ENCODE measurements around the gene SDHA. TPM values are rescaled to one million over a fixed set of nuclear protein-coding genes. Genes with fewer than 3 reads are reported as not detected.
"Not testable (repeated sequence)": the region's sequence is repeated elsewhere in the genome, so short reads cannot be mapped to it uniquely, and the experiment has no call there.

Gene SDHA
- total and polyA plus RNA-seq, 2 donors from 2014 or later: 135 to 256 TPM

DNA sequence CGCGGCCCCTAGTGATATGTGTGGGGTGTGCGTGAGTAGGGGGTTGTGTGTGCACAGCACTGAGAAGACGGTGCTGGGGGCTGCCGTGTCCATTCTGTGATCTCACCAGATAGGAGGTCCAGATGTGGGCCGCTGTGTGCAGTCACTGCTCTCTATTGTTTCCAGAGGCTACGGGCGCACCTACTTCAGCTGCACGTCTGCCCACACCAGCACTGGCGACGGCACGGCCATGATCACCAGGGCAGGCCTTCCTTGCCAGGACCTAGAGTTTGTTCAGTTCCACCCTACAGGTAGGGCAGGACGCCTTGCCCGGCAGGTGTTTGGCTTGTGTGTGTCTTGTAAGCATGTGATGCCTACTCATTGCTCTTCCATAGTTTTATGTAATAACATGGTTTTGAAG lies 12.6 kb downstream of the SDHA start:
- H3K4me3 ChIP-seq (ENCODE audit: low read length in 3 of 3): no peak overlapping the region
- FAIRE-seq (no peak), DNase-seq (no peak)
- H3K9me3 ChIP-seq (ENCODE audit: control insufficient read depth in 2 of 3, insufficient read depth in 1 of 3, low read length in 3 of 3): no peaks in the 10 kb centered on the region
- H3K4me1 ChIP-seq (ENCODE audit: control insufficient read depth in 2 of 3, insufficient read depth in 2 of 3, low read depth in 1 of 3, low read length in 3 of 3): no peaks in the 10 kb centered on the region
- no peaks in the 10 kb centered on the region for H3K27me3 ChIP-seq (ENCODE audit: control insufficient read depth, insufficient read depth, low read length)
- intact Hi-C loops (cut with DNase I): no loop called here
- H3K27ac ChIP-seq (ENCODE audit: low read depth in 2 of 2, low read length in 2 of 2): no peak overlapping the region
- no peak overlapping the region for H3K9ac ChIP-seq (ENCODE audit: low read length in 3 of 3)
- TF ChIP-seq, protein P1, sequence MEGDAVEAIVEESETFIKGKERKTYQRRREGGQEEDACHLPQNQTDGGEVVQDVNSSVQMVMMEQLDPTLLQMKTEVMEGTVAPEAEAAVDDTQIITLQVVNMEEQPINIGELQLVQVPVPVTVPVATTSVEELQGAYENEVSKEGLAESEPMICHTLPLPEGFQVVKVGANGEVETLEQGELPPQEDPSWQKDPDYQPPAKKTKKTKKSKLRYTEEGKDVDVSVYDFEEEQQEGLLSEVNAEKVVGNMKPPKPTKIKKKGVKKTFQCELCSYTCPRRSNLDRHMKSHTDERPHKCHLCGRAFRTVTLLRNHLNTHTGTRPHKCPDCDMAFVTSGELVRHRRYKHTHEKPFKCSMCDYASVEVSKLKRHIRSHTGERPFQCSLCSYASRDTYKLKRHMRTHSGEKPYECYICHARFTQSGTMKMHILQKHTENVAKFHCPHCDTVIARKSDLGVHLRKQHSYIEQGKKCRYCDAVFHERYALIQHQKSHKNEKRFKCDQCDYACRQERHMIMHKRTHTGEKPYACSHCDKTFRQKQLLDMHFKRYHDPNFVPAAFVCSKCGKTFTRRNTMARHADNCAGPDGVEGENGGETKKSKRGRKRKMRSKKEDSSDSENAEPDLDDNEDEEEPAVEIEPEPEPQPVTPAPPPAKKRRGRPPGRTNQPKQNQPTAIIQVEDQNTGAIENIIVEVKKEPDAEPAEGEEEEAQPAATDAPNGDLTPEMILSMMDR (IDR thresholded peaks at IDR 0.05; ENCODE audit: borderline replicate concordance, extremely low read depth, insufficient read depth): no peak
- H3K36me3 ChIP-seq (ENCODE audit: control insufficient read depth in 2 of 3, insufficient read depth in 3 of 3, low read length in 3 of 3): peaks cover 16 to 50% (median 40%) of the 10 kb centered on the region in 3 donors

DNA sequence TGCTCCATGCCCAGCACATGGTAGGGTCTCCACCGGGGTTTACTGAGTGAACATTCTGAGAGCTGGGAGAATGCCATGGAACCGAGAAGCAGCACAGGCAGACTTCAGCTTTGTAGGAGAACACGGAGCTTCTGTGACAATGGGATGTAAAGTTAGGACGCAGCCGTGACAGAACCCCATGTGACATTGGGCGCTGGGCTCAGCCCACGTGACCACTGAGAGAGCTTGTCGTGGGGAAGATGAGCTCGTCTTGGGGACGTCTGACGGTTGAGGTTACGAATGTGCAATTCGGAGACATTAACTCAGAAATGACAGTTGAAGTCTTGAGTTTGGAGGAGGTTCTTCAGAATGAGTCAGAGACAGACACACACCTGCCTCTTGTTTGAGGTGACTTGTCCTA lies 13.5 kb downstream of the SDHA start:
- H3K27ac ChIP-seq (ENCODE audit: low read depth in 2 of 2, low read length in 2 of 2): no peak overlapping the region
- DNase-seq: no peak
- H3K27me3 ChIP-seq (ENCODE audit: control insufficient read depth, insufficient read depth, low read length): no peaks in the 10 kb centered on the region
- peaks cover 14 to 44% (median 37%) of the 10 kb centered on the region in 3 donors for H3K36me3 ChIP-seq (ENCODE audit: control insufficient read depth in 2 of 3, insufficient read depth in 3 of 3, low read length in 3 of 3)
- H3K9ac ChIP-seq (ENCODE audit: low read length in 3 of 3): no peak overlapping the region
- H3K9me3 ChIP-seq (ENCODE audit: control insufficient read depth in 2 of 3, insufficient read depth in 1 of 3, low read length in 3 of 3): no peaks in the 10 kb centered on the region
- FAIRE-seq: no peak
- intact Hi-C loops (cut with DNase I): no loop called here
- H3K4me3 ChIP-seq (ENCODE audit: low read length in 3 of 3): no peak overlapping the region
- TF ChIP-seq, protein P1 (IDR thresholded peaks at IDR 0.05; ENCODE audit: borderline replicate concordance, extremely low read depth, insufficient read depth): no peak
- H3K4me1 ChIP-seq (ENCODE audit: control insufficient read depth in 2 of 3, insufficient read depth in 2 of 3, low read depth in 1 of 3, low read length in 3 of 3): no peaks in the 10 kb centered on the region

DNA sequence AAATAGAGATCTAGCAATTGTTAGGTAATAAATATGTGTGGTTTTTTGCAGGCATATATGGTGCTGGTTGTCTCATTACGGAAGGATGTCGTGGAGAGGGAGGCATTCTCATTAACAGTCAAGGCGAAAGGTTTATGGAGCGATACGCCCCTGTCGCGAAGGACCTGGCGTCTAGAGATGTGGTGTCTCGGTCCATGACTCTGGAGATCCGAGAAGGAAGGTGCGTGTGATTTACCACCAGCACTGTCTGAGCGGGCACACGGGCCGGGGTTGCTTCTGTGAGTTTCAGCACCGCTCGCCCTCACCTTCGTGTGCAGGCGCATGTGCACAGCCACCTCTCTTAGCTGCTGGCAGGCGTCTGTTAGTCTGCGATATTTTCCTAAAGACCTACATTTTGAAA lies 15.3 kb downstream of the SDHA start:
- H3K27me3 ChIP-seq (ENCODE audit: control insufficient read depth, insufficient read depth, low read length); intact Hi-C loops (cut with DNase I); FAIRE-seq; H3K9ac ChIP-seq (ENCODE audit: low read length in 3 of 3); H3K9me3 ChIP-seq (ENCODE audit: control insufficient read depth in 2 of 3, insufficient read depth in 1 of 3, low read length in 3 of 3); H3K27ac ChIP-seq (ENCODE audit: low read depth in 2 of 2, low read length in 2 of 2); H3K4me1 ChIP-seq (ENCODE audit: control insufficient read depth in 2 of 3, insufficient read depth in 2 of 3, low read depth in 1 of 3, low read length in 3 of 3); H3K4me3 ChIP-seq (ENCODE audit: low read length in 3 of 3): not testable (repeated sequence)
- peak in 3 of 5 donors; percentile 39 to 61 (median 51) for DNase-seq
- H3K36me3 ChIP-seq (ENCODE audit: control insufficient read depth in 2 of 3, insufficient read depth in 3 of 3, low read length in 3 of 3): peaks cover 10 to 44% (median 30%) of the 10 kb centered on the region in 3 donors

DNA sequence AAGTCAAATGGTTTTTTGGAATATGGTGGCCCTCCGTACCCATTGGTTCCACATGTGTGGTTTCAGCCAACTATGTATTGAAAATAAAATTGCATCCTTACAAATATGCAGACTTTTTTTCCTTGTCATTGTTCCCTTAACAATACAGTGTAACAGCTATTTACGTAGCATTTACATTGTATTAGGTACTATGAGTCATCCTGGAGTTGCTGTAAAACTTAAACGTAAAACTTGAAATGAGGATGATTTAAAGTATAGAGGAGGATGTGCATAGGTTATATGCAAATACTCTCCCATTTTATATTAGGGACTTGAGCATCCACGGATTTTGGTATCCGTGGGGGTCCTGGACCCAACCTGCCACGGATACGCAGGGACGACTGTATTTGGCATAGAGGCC lies 16.3 kb downstream of the SDHA start:
- intact Hi-C loops (cut with DNase I): no loop called here
- FAIRE-seq (no peak), DNase-seq (no peak)
- H3K4me1 ChIP-seq (ENCODE audit: control insufficient read depth in 2 of 3, insufficient read depth in 2 of 3, low read depth in 1 of 3, low read length in 3 of 3): no peaks in the 10 kb centered on the region
- no peaks in the 10 kb centered on the region for H3K9me3 ChIP-seq (ENCODE audit: control insufficient read depth in 2 of 3, insufficient read depth in 1 of 3, low read length in 3 of 3)
- H3K27ac ChIP-seq (ENCODE audit: low read depth in 2 of 2, low read length in 2 of 2): no peak overlapping the region
- H3K9ac ChIP-seq (ENCODE audit: low read length in 3 of 3): no peak overlapping the region
- no peaks in the 10 kb centered on the region for H3K27me3 ChIP-seq (ENCODE audit: control insufficient read depth, insufficient read depth, low read length)
- TF ChIP-seq, protein P1 (IDR thresholded peaks at IDR 0.05; ENCODE audit: borderline replicate concordance, extremely low read depth, insufficient read depth): no peak
- H3K36me3 ChIP-seq (ENCODE audit: control insufficient read depth in 2 of 3, insufficient read depth in 3 of 3, low read length in 3 of 3): peaks cover 4 to 34% (median 25%) of the 10 kb centered on the region in 3 donors
- no peak overlapping the region for H3K4me3 ChIP-seq (ENCODE audit: low read length in 3 of 3)

DNA sequence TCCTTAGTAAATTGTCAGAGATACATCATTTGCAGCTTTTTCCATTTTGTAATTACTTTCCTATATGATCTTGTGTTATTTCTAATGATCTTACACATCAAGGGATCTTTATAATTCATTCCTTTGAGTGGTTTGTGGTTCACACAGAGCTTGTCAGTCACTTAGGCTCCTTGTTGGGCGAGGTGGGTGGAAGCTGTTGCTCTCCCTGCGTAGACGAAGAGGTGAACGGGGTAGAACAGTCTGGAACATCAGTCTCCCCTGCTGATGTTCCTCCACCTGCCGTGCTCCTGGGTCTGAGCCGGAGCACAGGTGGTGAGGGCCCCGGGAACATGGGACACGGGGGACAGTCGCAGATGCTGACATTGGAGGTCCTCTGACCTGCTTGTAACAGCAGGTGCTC lies 17.4 kb downstream of the SDHA start:
- peaks cover 0 to 30% (median 23%) of the 10 kb centered on the region in 3 donors for H3K36me3 ChIP-seq (ENCODE audit: control insufficient read depth in 2 of 3, insufficient read depth in 3 of 3, low read length in 3 of 3)
- DNase-seq; H3K9me3 ChIP-seq (ENCODE audit: control insufficient read depth in 2 of 3, insufficient read depth in 1 of 3, low read length in 3 of 3); H3K4me1 ChIP-seq (ENCODE audit: control insufficient read depth in 2 of 3, insufficient read depth in 2 of 3, low read depth in 1 of 3, low read length in 3 of 3); H3K4me3 ChIP-seq (ENCODE audit: low read length in 3 of 3); H3K9ac ChIP-seq (ENCODE audit: low read length in 3 of 3); FAIRE-seq; intact Hi-C loops (cut with DNase I); H3K27me3 ChIP-seq (ENCODE audit: control insufficient read depth, insufficient read depth, low read length); H3K27ac ChIP-seq (ENCODE audit: low read depth in 2 of 2, low read length in 2 of 2): not testable (repeated sequence)

DNA sequence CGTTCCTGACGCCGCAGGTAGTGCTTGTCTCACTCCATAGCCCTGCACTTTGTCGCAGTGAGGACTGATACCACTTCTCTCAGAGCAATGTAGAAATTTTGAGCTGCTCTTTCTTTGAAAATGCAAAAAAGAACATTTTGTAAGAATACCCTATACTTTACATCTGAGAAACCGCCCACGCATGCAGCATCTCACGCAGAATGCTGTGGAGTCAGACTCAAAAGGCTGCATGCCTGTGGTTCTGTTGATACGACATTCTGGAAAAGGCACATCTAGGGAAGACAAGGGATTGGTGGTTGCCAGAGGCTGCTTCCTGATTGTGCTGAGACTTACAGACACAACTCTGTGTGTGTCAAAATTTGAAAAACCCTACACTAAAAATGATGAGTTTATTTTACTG lies 19.8 kb downstream of the SDHA start:
- FAIRE-seq; intact Hi-C loops (cut with DNase I): not testable (repeated sequence)

More for the DNA sequence above, 19.8 kb downstream of the SDHA start:
- H3K36me3 ChIP-seq (ENCODE audit: control insufficient read depth in 2 of 3, insufficient read depth in 3 of 3, low read length in 3 of 3): peaks cover 3 to 41% (median 35%) of the 10 kb centered on the region in 3 donors
- not testable (repeated sequence) for H3K9ac ChIP-seq (ENCODE audit: low read length in 3 of 3); H3K9me3 ChIP-seq (ENCODE audit: control insufficient read depth in 2 of 3, insufficient read depth in 1 of 3, low read length in 3 of 3); DNase-seq; H3K4me1 ChIP-seq (ENCODE audit: control insufficient read depth in 2 of 3, insufficient read depth in 2 of 3, low read depth in 1 of 3, low read length in 3 of 3); H3K27ac ChIP-seq (ENCODE audit: low read depth in 2 of 2, low read length in 2 of 2); H3K27me3 ChIP-seq (ENCODE audit: control insufficient read depth, insufficient read depth, low read length); H3K4me3 ChIP-seq (ENCODE audit: low read length in 3 of 3)
